Gastroesophageal sphincter (tissue), 4 donors: ENCODE measurements around the gene MGRN1. TPM values are rescaled to one million over a fixed set of nuclear protein-coding genes. Genes with fewer than 3 reads are reported as not detected.

Experiments
- ATAC-seq: fragments of 150-250 bp; one replicate; pipeline ENCODE4 v1.9.1; 2016; ENCODE audit warnings: mild to moderate bottlenecking, moderate library complexity
- H3K27ac ChIP-seq, 4 donors: fragments of 200-600 bp; sonication (generic) in 3 of 4; 1 replicate in 3 of 4; 2 replicates in 1 of 4; pipeline ENCODE4 v1.5.1; 2016 to 2019
- H3K27me3 ChIP-seq: fragments of 200-600 bp; sonication (generic); one replicate; pipeline ENCODE4 v1.5.1; 2019
- H3K36me3 ChIP-seq, 2 donors: fragments of 200-600 bp; sonication (generic); one replicate each; pipeline ENCODE4 v1.5.1; 2019; ENCODE audit warnings: control low read depth in 1 of 2
- H3K4me1 ChIP-seq, 3 donors: fragments of 200-600 bp; sonication (generic); 1 replicate in 2 of 3; 2 replicates in 1 of 3; pipeline ENCODE4 v1.5.1; 2016 to 2019; ENCODE audit warnings: control low read depth in 2 of 3
- H3K4me3 ChIP-seq, 2 donors: fragments of 200-600 bp; sonication (generic); one replicate each; pipeline ENCODE4 v1.5.1; 2019; ENCODE audit warnings: mild to moderate bottlenecking in 1 of 2, moderate library complexity in 1 of 2
- H3K9me3 ChIP-seq, 3 donors: fragments of 200-600 bp; sonication (generic); one replicate each; pipeline ENCODE4 v1.5.1; 2017 to 2019; ENCODE audit warnings: control low read depth in 2 of 3
- EP300 ChIP-seq: sonication (generic); formaldehyde crosslinking; IDR thresholded peaks from one replicate; pipeline ENCODE4 v1.6.1; 2017; ENCODE audit warnings: antibody characterized with exemption, mild to moderate bottlenecking
- POLR2A ChIP-seq, 2 donors: fragments of 450-650 bp; IDR thresholded peaks; one replicate each; pipeline ENCODE4 v1.6.1; 2017; ENCODE audit warnings: antibody characterized with exemption in 2 of 2, mild to moderate bottlenecking in 2 of 2, moderate library complexity in 1 of 2
- POLR2AphosphoS5 ChIP-seq: sonication (generic); formaldehyde crosslinking; IDR thresholded peaks from one replicate; pipeline ENCODE4 v1.6.1; 2017; ENCODE audit warnings: antibody characterized with exemption
- WGBS, 2 donors: methylation state at CpG; one replicate each; pipeline ENCODE4 v1.1.5; 2018; ENCODE audit warnings: low coverage in 1 of 2; 5-methylcytosine and 5-hydroxymethylcytosine counted together
- total RNA-seq, 4 donors: library from RNA; depleted of rRNA; stranded (reverse); fragments of >200 nt; gene quantifications; one replicate each; pipeline ENCODE4 v1.1.0, GENCODE V29; 2016
- TF ChIP-seq, protein P1 (sequence below), 4 experiments: fragments of 200-600 bp in 2 of 4; fragments of 450-650 bp in 2 of 4; sonication (generic) in 1 of 4; IDR thresholded peaks; one replicate each; pipeline ENCODE4 v1.5.1; 2017 to 2019; ENCODE audit warnings: antibody characterized with exemption in 4 of 4, mild to moderate bottlenecking in 2 of 4, moderate library complexity in 2 of 4

MGRN1 gene
- total RNA-seq, 4 donors from 2014 or later = 29.2 to 67.0 (median 40.5) TPM

DNA sequence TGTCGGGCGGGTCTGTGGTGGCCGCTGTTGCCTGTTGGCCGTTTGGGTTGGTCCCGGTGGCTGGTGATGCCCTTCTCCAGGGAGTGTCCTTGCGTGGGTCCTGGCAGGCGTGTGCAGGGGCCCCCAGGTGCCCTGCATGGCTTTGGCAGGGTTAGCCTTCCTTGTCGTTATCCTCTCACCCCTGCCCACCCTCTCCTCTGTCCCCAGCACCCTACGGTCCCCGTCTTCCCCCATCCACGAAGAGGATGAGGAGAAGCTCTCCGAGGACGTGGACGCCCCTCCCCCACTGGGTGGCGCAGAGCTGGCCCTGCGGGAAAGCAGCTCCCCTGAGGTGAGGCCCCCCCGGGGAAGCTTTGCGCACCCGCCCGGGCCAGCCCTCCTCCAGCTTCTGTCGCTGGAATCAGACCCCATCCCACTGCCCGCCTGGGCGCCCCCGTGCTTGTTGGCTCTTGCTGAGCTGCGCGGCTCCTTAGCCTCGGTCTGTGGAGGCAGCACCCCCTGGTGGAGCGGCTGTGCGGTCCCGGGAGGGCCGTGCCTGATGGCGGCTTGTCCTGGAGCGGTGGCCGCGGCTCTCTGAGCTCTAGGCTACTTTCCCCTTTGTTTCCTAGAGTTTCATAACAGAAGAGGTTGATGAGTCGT, 58.1 kb downstream of the MGRN1 start:
- Histone ChIP-seq H3K4me1 (peaks cover 0 to 44% (median 5%) of the 10 kb centered on the region in 3 donors), H3K27ac (peak overlapping the region in 3 of 4 donors; percentile 3 to 53 (median 49)), H3K4me3 (peak overlapping the region in 1 of 2 donors; percentile 28), H3K27me3 (no peaks in the 10 kb centered on the region), H3K9me3 (no peaks in the 10 kb centered on the region), H3K36me3 (peaks cover 0 to 100% of the 10 kb centered on the region in 2 donors)
- WGBS, 2 donors = 62% methylated on average over 7 of the region's 36 CpGs; no CpG with 5 or more reads in 1 of the 2 donors
- ATAC-seq = peak; percentile 29
- TF ChIP-seq POLR2AphosphoS5 = no peak
- TF ChIP-seq, protein P1, sequence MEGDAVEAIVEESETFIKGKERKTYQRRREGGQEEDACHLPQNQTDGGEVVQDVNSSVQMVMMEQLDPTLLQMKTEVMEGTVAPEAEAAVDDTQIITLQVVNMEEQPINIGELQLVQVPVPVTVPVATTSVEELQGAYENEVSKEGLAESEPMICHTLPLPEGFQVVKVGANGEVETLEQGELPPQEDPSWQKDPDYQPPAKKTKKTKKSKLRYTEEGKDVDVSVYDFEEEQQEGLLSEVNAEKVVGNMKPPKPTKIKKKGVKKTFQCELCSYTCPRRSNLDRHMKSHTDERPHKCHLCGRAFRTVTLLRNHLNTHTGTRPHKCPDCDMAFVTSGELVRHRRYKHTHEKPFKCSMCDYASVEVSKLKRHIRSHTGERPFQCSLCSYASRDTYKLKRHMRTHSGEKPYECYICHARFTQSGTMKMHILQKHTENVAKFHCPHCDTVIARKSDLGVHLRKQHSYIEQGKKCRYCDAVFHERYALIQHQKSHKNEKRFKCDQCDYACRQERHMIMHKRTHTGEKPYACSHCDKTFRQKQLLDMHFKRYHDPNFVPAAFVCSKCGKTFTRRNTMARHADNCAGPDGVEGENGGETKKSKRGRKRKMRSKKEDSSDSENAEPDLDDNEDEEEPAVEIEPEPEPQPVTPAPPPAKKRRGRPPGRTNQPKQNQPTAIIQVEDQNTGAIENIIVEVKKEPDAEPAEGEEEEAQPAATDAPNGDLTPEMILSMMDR (IDR thresholded peaks at IDR 0.05) = peak in 3 of 4 experiments; percentile 45 to 56 (median 53)

GRCh38 chr16:4683255-4684057, 58.8 kb downstream of the MGRN1 start:
- Histone ChIP-seq H3K9me3 (no peaks in the 10 kb centered on the region), H3K27me3 (no peaks in the 10 kb centered on the region), H3K4me3 (peak overlapping the region in 1 of 2 donors; percentile 28), H3K4me1 (peaks cover 0 to 44% (median 5%) of the 10 kb centered on the region in 3 donors), H3K36me3 (peaks cover 0 to 100% of the 10 kb centered on the region in 2 donors), H3K27ac (peak overlapping the region in 2 of 4 donors; percentile 49 to 53)
- no peak for TF ChIP-seq POLR2A (IDR thresholded peaks at IDR 0.05)
- no peak for TF ChIP-seq EP300
- TF ChIP-seq, protein P1 (IDR thresholded peaks at IDR 0.05) = no peak
- TF ChIP-seq POLR2AphosphoS5 = no peak
- WGBS, 2 donors = 60% methylated on average over 1 of the region's 17 CpGs; no CpG with 5 or more reads in 1 of the 2 donors
- ATAC-seq = no peak

DNA sequence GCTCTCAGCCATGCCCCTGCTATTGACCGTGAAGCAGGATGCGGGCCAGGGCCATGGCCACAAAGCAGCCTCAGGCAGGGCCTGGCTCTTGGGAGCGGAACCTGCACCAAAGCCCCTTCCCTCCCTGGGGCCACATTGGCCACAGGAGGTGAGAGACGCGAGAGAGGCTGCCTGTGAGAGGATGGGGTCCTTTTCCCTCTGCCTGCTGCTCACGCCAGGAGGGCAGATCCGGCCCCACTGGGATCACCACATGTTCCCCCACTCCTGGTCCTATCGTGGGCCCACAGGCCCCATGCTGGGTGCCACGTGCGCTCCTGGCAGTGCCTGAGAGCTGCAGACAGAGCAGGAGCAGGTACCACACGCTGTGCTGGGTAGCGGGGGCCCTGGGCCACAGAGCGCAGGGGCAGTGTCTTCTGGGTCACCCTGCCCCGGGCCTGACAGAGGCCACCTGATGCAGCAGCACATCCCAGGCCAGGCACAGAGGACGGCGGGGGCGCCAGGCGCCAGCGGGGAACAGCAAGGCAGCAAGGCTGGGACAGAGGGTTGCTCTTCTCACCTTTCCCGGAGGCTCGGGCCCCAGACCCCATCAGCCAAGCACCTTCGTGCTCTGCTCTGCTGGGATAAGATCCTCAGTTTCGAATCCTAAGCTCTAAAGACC, 59.6 kb downstream of the MGRN1 start:
- no peaks in the 10 kb centered on the region for H3K9me3 ChIP-seq
- no peaks in the 10 kb centered on the region for H3K27me3 ChIP-seq
- peak overlapping the region in 1 of 4 donors; percentile 53 for H3K27ac ChIP-seq
- peaks cover 0 to 100% of the 10 kb centered on the region in 2 donors for H3K36me3 ChIP-seq
- no peak overlapping the region for H3K4me3 ChIP-seq
- 100% methylated on average over 1 of the region's 23 CpGs; no CpG with 5 or more reads in 1 of the 2 donors for WGBS, 2 donors
- TF ChIP-seq POLR2AphosphoS5 (no peak), POLR2A (IDR thresholded peaks at IDR 0.05) (no peak), EP300 (no peak)
- TF ChIP-seq, protein P1 (IDR thresholded peaks at IDR 0.05) = no peak
- no peak for ATAC-seq
- peaks cover 0 to 39% (median 5%) of the 10 kb centered on the region in 3 donors for H3K4me1 ChIP-seq

- no peak overlapping the region for H3K4me3 ChIP-seq
- no peak for ATAC-seq
Observed at GRCh38 chr16:4684763-4685162, 60.1 kb downstream of the MGRN1 start.

More at GRCh38 chr16:4684763-4685162, 60.1 kb downstream of the MGRN1 start:
- Histone ChIP-seq H3K4me1 (peaks cover 0 to 34% (median 5%) of the 10 kb centered on the region in 3 donors), H3K27ac (no peak overlapping the region), H3K27me3 (no peaks in the 10 kb centered on the region), H3K36me3 (peaks cover 0 to 100% of the 10 kb centered on the region in 2 donors), H3K9me3 (no peaks in the 10 kb centered on the region)
- TF ChIP-seq POLR2A (IDR thresholded peaks at IDR 0.05) (no peak), EP300 (no peak), POLR2AphosphoS5 (no peak)
- TF ChIP-seq, protein P1 (IDR thresholded peaks at IDR 0.05) = no peak
- 100% methylated on average over 1 of the region's 13 CpGs; no CpG with 5 or more reads in 1 of the 2 donors for WGBS, 2 donors
